ENCODE data around the gene ACSM3.
"Not testable (repeated sequence)": the region's sequence is repeated elsewhere in the genome, so short reads cannot be mapped to it uniquely, and the experiment has no call there.

Gene ACSM3, protein sequence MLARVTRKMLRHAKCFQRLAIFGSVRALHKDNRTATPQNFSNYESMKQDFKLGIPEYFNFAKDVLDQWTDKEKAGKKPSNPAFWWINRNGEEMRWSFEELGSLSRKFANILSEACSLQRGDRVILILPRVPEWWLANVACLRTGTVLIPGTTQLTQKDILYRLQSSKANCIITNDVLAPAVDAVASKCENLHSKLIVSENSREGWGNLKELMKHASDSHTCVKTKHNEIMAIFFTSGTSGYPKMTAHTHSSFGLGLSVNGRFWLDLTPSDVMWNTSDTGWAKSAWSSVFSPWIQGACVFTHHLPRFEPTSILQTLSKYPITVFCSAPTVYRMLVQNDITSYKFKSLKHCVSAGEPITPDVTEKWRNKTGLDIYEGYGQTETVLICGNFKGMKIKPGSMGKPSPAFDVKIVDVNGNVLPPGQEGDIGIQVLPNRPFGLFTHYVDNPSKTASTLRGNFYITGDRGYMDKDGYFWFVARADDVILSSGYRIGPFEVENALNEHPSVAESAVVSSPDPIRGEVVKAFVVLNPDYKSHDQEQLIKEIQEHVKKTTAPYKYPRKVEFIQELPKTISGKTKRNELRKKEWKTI

DNA sequence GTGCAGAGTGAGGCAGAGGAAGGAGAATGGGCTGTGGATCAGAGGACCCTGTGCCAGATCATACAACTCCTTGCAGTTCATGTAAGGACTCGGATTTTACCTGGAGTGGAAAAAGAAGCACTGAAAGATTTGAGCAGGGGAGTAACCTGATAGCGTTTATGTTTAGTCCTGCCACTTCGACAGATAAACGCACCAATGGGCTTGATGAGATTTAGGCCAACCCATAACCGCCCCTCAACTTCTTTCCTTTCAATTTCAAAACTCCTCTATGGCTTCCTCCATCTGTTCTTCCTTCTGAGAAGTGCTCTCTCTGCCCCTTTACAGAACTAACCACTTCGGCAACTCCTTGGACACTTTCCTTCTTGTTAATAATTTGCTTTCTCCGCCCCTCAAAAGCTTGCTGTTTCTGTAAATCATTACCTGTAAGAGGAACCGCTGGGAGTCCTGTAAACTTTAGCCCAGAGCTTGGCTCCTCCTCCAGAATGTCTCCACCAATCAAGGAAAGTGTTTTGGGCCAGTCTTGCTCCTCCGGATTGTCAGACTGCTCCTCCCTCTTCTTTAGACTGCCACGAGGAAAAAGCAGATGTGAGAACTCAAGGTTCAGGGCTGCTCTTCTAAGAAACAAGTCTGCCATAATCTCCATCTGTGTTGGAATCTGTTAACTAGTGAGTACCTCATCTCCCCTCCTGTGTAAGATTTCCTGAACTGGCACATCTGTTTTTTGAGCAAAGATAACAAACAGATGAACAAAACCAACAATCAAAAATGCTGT lies at the start of gene ACSM3:
ACSM3 (plus strand) TSS at position 554 of the 772 bp plus-strand sequence. CDS start 6,021 bp downstream, outside the sequence.
- peak in 1 of 2 donors; percentile 30 for DNase-seq (ENCODE audit: low read depth in 2 of 2)

GRCh38 chr16:20717718-20718117 lies 46.1 kb upstream of the ACSM3 start:
- not testable (repeated sequence) for DNase-seq (ENCODE audit: low read depth in 2 of 2)

DNA sequence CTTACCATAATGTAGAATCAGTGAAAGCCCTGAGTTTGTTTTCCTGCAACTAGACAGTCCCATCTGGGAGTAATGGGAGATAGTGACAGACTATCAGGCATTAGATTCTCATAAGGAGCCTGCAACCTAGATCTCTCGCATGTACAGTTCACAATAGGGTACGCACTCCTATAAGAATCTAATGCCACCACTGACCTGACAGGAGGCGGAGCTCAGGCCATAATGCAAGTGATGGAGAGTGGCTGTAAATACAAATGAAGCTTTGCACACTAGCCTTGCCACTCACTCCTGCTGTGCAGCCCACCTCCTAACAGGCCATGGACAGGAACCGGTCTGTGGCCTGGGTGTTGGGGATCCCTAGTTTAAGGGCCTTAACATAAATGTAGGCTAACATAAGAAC lies 43.6 kb upstream of the ACSM3 start:
- DNase-seq (ENCODE audit: low read depth in 2 of 2): no peak

DNA sequence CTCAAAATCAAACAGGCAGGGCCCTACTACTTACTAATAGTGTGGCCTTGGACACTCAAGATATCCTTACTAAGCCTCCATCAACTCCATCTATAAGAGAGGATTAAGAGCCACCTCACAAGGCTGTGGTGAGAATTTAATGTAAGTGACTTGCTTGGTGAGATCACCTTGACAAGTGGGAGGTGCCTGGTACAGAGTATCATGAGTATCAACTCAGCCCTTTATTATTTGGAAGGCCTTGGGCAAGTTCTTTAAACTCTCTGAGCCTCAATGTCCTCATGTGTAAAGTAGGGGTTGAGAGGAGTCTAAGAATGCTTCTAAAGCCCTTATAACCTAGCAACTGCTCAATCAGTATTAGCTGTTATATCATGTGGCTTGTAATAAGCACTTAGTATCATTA lies 37.2 kb upstream of the ACSM3 start:
- DNase-seq (ENCODE audit: low read depth in 2 of 2): no peak

DNA sequence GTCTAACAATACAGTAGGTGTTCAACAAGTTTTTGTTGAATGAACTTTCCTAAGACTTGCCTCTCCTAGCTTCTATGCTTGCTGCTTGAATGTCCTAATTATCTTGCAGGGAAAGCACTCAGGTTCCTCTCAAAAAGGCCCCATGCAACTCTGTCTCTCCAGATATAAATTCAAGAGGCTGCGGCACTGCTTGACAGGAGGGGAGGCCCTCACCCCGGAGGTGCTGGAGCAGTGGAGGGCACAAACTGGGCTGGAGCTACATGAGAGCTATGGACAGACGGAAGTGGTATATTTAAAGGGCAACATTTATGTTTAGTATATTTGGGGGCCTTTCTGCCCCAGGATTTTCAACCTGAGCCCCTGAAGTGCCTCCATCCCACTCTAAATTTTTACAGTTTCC lies 36.6 kb upstream of the ACSM3 start:
- DNase-seq (ENCODE audit: low read depth in 2 of 2): no peak

GRCh38 chr16:20729141-20729540 lies 34.7 kb upstream of the ACSM3 start:
- no peak for DNase-seq (ENCODE audit: low read depth in 2 of 2)

- DNase-seq (ENCODE audit: low read depth in 2 of 2): no peak
Measured at GRCh38 chr16:20734056-20734455, 29.8 kb upstream of the ACSM3 start.

- no peak for DNase-seq (ENCODE audit: low read depth in 2 of 2)
Measured at GRCh38 chr16:20734782-20735181, 29.0 kb upstream of the ACSM3 start.

DNA sequence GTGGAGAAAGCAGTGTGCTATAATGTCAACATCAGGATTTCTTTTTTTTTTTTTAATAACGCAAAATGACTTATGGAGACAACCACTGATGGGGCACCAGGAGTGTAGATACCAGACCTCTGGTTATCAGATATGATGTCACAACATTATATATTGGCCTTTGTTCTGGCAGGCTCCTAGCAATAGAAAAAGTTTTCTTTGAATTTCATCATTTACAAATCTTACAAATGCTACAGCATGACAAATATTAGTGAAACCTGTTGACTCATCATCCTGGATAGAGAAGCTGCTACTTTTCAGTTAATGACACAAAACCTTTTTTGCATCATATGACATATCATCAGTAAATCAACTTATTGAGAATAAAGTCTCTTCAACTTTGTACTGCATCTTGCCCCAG lies 28.3 kb upstream of the ACSM3 start:
- no peak for DNase-seq (ENCODE audit: low read depth in 2 of 2)

- no peak for DNase-seq (ENCODE audit: low read depth in 2 of 2)
Measured at GRCh38 chr16:20740007-20740883, 23.6 kb upstream of the ACSM3 start.

GRCh38 chr16:20740901-20741521 lies 22.8 kb upstream of the ACSM3 start:
- peak; percentile 85 for DNase-seq (ENCODE audit: low read depth in 2 of 2)

DNA sequence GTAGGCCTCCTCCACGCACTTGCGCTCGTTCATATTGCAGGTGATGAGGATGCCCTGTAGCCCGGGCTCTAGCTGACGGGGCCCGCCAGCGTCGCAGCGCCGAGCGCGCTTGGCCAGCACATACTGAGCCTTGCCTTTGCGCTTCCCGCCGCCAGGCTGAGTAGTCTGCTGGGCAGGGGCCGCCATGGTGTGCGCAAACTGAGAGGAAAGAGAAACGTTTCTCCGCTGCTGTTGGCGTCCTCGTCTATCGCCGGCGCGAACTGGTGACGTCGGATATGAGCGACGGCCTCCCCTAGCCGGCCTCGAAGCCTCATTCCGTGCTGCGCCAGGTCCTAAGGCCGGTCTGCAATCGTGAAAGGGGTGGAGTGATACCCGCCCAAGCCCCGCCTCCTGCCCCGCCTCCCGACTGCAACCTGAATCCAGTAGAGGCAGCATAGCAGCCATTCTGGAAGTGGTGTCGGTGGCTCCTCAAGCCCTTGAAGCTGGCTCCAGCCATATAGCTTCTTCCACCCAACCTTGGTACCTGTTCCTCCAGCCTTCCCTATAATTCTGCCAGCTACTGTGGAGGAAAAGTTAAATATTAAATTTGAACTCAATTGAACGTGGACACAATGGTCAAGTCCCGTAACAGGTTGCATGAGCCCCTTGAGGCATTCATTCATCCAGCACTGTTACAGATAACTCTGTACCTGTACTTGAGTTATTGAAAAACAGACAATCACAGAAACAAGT lies 22.1 kb upstream of the ACSM3 start, which contains the start of gene THUMPD1:
THUMPD1 (minus strand) TSS at position 265 of the 732 bp plus-strand sequence; CDS start at position 186, 79 bp downstream.
- DNase-seq (ENCODE audit: low read depth in 2 of 2): peak; percentile 94

DNA sequence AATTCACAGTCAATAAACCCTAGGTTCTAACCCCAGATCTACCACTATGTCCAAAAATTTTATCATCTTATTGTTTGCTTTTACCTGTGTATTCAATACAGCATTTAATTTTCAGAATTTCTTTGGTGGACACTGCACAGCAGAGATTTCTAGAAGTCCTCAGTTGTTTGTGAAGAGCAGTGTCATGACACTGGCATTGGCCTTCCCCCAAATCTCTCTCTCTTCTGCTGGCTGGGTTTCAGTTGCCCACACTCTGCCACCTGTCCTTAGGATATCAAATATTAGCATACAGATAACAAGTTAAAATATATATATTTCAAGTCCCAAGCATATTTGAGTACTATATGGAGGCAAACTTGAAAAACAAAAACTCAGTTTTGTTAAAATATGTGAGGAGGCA lies 20.2 kb upstream of the ACSM3 start:
- no peak for DNase-seq (ENCODE audit: low read depth in 2 of 2)

GRCh38 chr16:20744922-20745440 lies 18.8 kb upstream of the ACSM3 start:
- DNase-seq (ENCODE audit: low read depth in 2 of 2): no peak

DNA sequence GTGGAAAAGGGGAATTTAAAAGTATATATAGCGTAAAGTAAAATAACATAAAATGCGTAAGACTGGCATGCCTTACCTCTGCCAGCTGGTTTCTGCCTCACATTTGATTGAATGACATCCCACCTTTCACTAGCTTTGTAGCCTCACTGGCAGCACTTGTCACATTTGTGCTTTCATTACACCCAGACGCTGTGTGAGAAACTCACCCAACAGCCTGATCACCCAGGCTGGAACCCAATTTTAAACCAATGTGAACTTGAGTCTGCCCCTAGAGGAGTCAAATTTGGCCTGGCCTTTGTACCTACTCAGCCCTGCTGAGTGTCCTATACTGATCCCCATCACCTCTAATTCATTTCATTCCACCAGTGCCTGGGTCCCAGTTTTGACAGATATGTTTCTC lies 17.4 kb upstream of the ACSM3 start:
- no peak for DNase-seq (ENCODE audit: low read depth in 2 of 2)

DNA sequence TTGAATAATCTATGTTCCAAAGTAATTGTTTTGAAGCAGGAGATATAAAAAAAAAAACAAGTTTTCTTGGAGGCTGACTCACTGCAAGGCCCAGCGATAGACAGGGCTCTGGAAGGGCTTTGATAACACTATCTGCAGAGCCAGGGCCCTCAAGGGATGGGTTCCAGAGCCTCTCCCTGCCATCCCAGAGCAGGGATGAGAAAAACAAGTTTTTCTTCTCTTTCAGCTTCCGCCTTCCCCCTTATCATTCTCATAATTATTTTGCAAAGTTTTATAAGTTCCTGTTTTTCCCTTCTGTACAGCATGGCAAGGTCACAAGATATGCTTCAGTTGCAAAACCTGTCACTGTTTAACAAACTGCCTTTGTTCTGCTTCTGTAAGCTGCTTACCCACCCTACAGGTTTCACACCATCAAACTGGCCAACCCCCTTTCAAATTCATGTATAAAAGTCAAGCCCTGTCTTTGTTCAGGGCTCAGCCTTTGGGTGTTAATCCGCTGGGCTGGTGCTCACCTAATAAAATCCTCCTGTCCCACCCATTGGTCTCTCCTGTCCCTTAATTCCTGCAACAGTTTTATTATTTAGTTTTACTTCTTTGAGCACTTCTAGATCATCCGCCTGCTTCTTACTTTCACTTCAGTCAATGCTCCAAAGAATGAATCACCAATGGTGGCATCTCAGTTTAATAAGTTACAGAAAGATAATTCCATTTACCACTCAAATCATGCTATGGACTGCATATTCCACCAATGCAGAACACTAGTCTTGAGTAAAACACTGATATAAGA lies 16.6 kb upstream of the ACSM3 start:
- no peak for DNase-seq (ENCODE audit: low read depth in 2 of 2)

GRCh38 chr16:20749474-20749873 lies 14.3 kb upstream of the ACSM3 start:
- no peak for DNase-seq (ENCODE audit: low read depth in 2 of 2)

DNA sequence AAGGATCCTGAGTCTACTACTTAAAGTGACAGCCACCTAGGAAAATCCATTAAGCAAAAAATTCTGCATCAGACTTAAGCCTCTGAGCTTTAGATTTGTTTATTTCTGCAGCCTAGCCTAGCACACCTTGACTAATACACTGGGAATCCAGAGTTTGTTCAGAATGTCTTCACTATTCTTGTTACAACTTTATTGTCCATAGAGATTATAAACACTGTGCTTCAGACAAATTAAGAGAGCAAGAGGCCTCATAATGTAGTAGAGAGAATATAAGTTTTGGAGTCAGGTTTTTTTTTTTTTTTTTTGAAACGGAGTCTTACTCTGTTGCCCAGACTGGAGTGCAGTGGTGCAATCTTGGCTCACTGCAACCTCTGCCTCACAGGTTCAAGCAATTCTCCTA lies 13.3 kb upstream of the ACSM3 start:
- no peak for DNase-seq (ENCODE audit: low read depth in 2 of 2)

DNA sequence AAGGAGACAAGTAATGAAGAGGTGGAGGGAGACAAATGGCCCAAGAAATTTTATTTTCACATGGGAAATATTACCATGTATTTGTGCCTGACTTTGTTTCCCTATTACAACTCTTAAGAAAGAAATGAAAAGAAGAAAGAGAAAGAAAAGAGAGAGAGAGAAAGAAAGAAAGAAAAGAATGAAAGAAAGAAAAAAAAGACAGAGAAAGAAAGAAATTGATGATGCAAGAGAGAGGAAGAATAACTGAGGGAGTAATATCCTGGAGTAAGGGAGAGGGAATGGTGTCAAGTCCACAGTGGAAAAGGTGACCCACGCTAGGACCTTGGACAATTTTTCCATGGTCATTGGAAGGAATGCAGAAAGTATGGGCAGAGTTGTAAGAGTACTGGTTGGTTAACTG lies 10.1 kb upstream of the ACSM3 start:
- no peak for DNase-seq (ENCODE audit: low read depth in 2 of 2)

Measured in stimulated activated CD8-positive, alpha-beta memory T cell treated with anti-CD3 and anti-CD28 coated beads, Interleukin-15, amount 100 ng/mL, for 48 hours (primary cell).